Motor neuron (in vitro differentiated cells): ENCODE data around the gene KRT33B. TPM values are rescaled to one million over a fixed set of nuclear protein-coding genes. Genes with fewer than 3 reads are reported as not detected.
"Not testable (repeated sequence)": the region's sequence is repeated elsewhere in the genome, so short reads cannot be mapped to it uniquely, and the experiment has no call there.

Experiments
- ATAC-seq, 8 experiments: fragments of 200-7000 bp; cut with Tn5 transposase; replicated peaks in 6 of 8; 2 replicates each; pipeline ENCODE4 v1.8.0; 2021; ENCODE audit warnings: mild to moderate bottlenecking in 8 of 8, moderate library complexity in 8 of 8
- H3K27ac ChIP-seq, 2 donors: fragments of 250-450 bp; sonication (Bioruptor Pico); 2 replicates each; pipeline ENCODE4 v1.9.0; 2021; ENCODE audit warnings: antibody characterized with exemption in 2 of 2, mild to moderate bottlenecking in 2 of 2, moderate library complexity in 1 of 2
- H3K4me1 ChIP-seq, 2 donors: fragments of 250-450 bp; sonication (Bioruptor Pico); replicated peaks in 1 of 2; 2 replicates each; pipeline ENCODE4 v1.6.1; 2021; ENCODE audit warnings: antibody characterized with exemption in 2 of 2, mild to moderate bottlenecking in 2 of 2, moderate library complexity in 1 of 2
- H3K4me3 ChIP-seq, 5 donors: fragments of 250-450 bp; sonication (Bioruptor Pico); 2 replicates each; pipeline ENCODE4 v1.9.0; 2021; ENCODE audit warnings: antibody characterized with exemption in 5 of 5, mild to moderate bottlenecking in 5 of 5, moderate library complexity in 4 of 5
- WGBS, 10 experiments: fragments of 450-650 bp; shearing (Covaris generic); methylation state at CpG; one replicate each; pipeline ENCODE4 v1.0.0; 2022; 5-methylcytosine and 5-hydroxymethylcytosine counted together
- in situ Hi-C, 9 experiments: fragments of 400-800 bp; cut with MboI; loops; one replicate each; pipeline ENCODE4 v1.15.0; 2021; ENCODE audit warnings: low sequenced_read_pairs in 9 of 9, low pct_unique_long_range_greater_than_20kb in 2 of 9; ENCODE audit not compliant: unreplicated experiment in 9 of 9
- total RNA-seq, 8 experiments: library from RNA; unstranded; fragments of 300-600 nt; gene quantifications; 2 replicates each; pipeline versions ENCODE4 v1.2.3 to v1.2.4, GENCODE V29; 2022

Gene KRT33B
- total RNA-seq, 8 experiments from 2014 or later, result 0.13 TPM; not detected in 7

- in situ Hi-C loops, result no loop called here
- H3K4me3 ChIP-seq, result no peak overlapping the region
- no peaks in the 10 kb centered on the region for H3K4me1 ChIP-seq
- WGBS, 10 experiments, result 0 to 100% (median 36%) methylated on average over 1 to 2 of the region's 2 CpGs
- no peak overlapping the region for H3K27ac ChIP-seq
- no peak for ATAC-seq
These were observed 21.9 kb upstream of the KRT33B start for GRCh38 chr17:41391535-41391934.

- Histone ChIP-seq H3K27ac (no peak overlapping the region), H3K4me1 (no peaks in the 10 kb centered on the region), H3K4me3 (no peak overlapping the region)
- in situ Hi-C loops, result no loop called here
- WGBS, 10 experiments, result 29 to 91% (median 79%) methylated on average over 2 to 7 of the region's 7 CpGs
- no peak for ATAC-seq
These were observed 20.9 kb upstream of the KRT33B start for GRCh38 chr17:41390411-41390938.

GRCh38 chr17:41387670-41388069, 18.1 kb upstream of the KRT33B start:
- no peaks in the 10 kb centered on the region for H3K4me1 ChIP-seq
- peak in 1 of 8 experiments; percentile 66 for ATAC-seq
- H3K4me3 ChIP-seq, result no peak overlapping the region
- WGBS, 10 experiments, result 8 to 82% (median 62%) methylated on average over 1 to 4 of the region's 4 CpGs; no CpG with 5 or more reads in 3 of the 10 experiments
- in situ Hi-C loops, result no loop called here
- no peak overlapping the region for H3K27ac ChIP-seq

DNA sequence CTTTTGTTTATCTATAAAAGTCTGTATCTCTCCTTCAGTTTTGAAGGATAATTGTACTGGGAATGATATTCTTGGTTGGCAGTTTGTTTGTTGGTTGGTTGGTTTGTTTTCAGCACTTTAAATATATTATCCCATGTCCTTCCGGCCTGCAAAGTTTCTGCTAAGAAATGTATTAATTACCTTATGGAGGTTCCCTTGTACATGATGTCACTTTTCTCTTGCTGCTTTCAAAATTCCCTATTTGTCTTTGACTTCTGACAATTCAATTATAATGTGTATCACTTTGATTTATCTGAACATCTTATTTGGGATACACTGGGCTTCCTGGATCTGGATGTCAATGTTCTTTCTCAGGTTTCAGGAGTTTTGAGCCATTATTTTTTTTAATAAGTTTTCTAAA, 16.6 kb upstream of the KRT33B start:
- Histone ChIP-seq H3K4me3 (no peak overlapping the region), H3K4me1 (no peaks in the 10 kb centered on the region), H3K27ac (no peak overlapping the region)
- WGBS, 10 experiments, result 44 to 100% (median 100%) methylated on average over 1 of the region's 1 CpG
- ATAC-seq, result no peak
- in situ Hi-C loops, result no loop called here

DNA sequence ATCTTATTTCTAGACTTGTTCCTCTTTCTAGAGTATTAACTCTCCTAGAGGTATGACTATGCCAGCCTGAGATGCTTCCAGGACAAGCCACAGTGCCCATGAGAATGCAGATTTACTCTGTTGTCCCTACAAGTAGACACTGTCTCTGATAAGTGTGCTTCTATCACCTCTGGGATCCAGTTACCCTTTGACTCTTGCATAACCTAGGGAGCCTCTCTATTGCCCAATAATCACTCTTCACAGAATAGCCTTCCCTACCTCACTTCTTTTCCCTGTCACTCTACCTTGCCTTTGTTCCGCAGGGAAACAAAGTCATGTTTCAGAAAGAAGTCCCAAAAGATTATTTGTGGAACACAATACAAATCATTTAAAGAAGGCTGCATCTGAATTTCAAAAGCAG, 14.1 kb upstream of the KRT33B start:
- ATAC-seq, result no peak
- in situ Hi-C loops, result no loop called here
- Histone ChIP-seq H3K27ac (no peak overlapping the region), H3K4me3 (no peak overlapping the region), H3K4me1 (no peaks in the 10 kb centered on the region)
- 31 to 100% (median 100%) methylated on average over 1 of the region's 1 CpG; no CpG with 5 or more reads in 3 of the 10 experiments for WGBS, 10 experiments

DNA sequence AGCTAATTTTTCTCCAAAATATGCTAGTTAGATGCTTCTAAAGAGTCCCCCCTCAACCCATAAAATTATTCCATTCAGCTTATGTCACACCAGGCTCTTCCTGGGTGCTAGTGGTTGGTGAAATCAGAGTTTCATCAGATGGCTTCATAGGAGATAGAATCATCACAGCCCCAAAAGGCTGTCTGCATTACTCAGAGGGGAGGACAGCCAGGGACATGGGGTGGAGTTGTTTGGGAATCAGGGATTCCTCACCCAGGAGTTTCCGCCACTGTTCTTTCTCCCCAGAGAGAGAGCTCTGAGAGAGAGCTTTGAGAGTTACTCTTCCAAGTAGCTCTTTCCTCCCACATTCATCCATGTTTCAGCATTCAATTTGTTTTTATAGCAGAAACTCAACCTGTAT, 12.8 kb upstream of the KRT33B start:
- 0 to 100% (median 100%) methylated on average over 1 of the region's 1 CpG; no CpG with 5 or more reads in 6 of the 10 experiments for WGBS, 10 experiments
- no peak overlapping the region for H3K27ac ChIP-seq
- H3K4me3 ChIP-seq, result no peak overlapping the region
- H3K4me1 ChIP-seq, result no peaks in the 10 kb centered on the region
- in situ Hi-C loops, result no loop called here
- peak in 2 of 8 experiments; percentile 64 to 79 for ATAC-seq

- H3K4me3 ChIP-seq, H3K27ac ChIP-seq, in situ Hi-C loops, ATAC-seq, H3K4me1 ChIP-seq: not testable (repeated sequence)
- WGBS, 10 experiments, result 83 to 100% (median 92%) methylated on average over 3 to 10 of the region's 13 CpGs; no CpG with 5 or more reads in 6 of the 10 experiments
These were observed 12.3 kb upstream of the KRT33B start, which contains the start of gene KRT34 for GRCh38 chr17:41381943-41382342. Gene KRT34, minus strand, starts transcription at chr17:41382306. Its CDS starts 60 bp downstream, at chr17:41382246.

- H3K4me1 ChIP-seq, H3K4me3 ChIP-seq, in situ Hi-C loops, H3K27ac ChIP-seq: not testable (repeated sequence)
- peak in 2 of 8 experiments; percentile 55 to 80 for ATAC-seq
- 8 to 91% (median 49%) methylated on average over 1 to 6 of the region's 7 CpGs; no CpG with 5 or more reads in 2 of the 10 experiments for WGBS, 10 experiments
These were observed 10.5 kb upstream of the KRT33B start for GRCh38 chr17:41380091-41380490.

DNA sequence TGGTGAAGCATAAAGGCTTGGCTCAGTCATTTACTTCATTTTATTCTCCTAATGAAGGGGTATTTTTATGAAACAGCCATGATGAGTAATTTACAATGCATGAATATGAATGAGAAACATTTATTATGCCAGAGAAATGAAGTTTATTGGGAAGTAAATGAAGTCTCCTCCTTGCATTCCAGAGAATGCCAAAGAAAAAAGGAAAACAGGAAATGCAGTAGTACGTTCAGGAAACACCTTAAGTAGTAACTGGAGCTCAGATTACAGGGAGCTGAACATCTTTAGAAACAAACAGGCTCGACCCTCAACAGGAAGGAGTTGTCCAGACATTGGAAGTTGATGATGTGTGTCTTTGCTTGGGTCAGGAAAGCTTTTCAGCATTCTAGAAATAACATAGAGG, 7.9 kb upstream of the KRT33B start:
- in situ Hi-C loops, result no loop called here
- WGBS, 10 experiments, result 0 to 39% (median 13%) methylated on average over 1 to 2 of the region's 2 CpGs; no CpG with 5 or more reads in 2 of the 10 experiments
- no peak overlapping the region for H3K27ac ChIP-seq
- peak in 1 of 8 experiments; percentile 65 for ATAC-seq
- H3K4me3 ChIP-seq, result no peak overlapping the region
- H3K4me1 ChIP-seq, result no peaks in the 10 kb centered on the region

- Histone ChIP-seq H3K4me1 (no peaks in the 10 kb centered on the region), H3K4me3 (no peak overlapping the region), H3K27ac (no peak overlapping the region)
- 58 to 100% (median 82%) methylated on average over 1 to 2 of the region's 2 CpGs for WGBS, 10 experiments
- no peak for ATAC-seq
- in situ Hi-C loops, result no loop called here
These were observed 590 bp downstream of the KRT33B start for GRCh38 chr17:41369023-41369422.

- ATAC-seq, result no peak
- Histone ChIP-seq H3K4me1 (no peaks in the 10 kb centered on the region), H3K4me3 (no peak overlapping the region), H3K27ac (no peak overlapping the region)
- WGBS, 10 experiments, result 0 to 88% (median 83%) methylated on average over 1 to 8 of the region's 10 CpGs; no CpG with 5 or more reads in 1 of the 10 experiments
- in situ Hi-C loops, result no loop called here
These were observed 2.1 kb downstream of the KRT33B start for GRCh38 chr17:41367426-41368075.

DNA sequence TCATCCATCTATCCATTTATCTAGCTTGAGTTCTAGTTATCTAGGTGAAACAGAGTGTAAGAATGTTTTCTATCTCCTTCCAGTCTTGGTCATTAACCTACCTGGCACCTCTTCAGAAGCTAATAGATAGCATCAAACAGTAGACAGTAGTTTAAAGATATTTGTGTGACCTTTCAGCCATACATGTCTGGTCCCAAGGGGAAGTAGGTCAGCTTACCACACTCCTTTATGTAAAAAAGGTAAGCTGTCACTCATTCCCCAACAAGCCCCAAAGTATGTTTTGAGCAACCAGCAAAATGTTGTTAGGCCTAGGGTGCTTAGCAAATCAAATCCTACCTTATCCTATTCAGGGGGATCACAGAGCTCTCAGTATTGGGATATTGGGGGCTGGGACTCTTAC, 3.5 kb downstream of the KRT33B start:
- in situ Hi-C loops, result no loop called here

DNA sequence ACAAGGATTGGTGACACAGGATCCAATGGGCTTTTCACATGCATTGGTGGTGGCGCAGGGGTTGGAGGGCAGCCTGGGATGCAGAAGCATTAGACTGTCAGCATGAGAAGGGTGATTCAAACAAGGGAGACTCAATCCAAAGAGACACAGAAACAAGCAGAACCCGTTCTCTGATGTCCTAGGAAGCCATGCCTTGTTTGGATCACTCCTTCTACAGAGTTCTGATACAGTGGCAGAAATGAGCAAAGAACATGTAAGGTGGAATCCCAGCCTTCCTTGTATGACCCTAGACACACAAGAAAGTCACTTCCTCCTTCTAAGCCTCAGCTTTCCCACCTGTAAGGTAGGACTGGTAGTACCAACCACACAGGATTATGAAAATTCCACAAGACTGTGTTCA, 5.7 kb downstream of the KRT33B start:
- Histone ChIP-seq H3K4me1 (no peaks in the 10 kb centered on the region), H3K4me3 (no peak overlapping the region), H3K27ac (no peak overlapping the region)
- in situ Hi-C loops, result no loop called here
- 0 to 80% (median 14%) methylated on average over 1 of the region's 2 CpGs; no CpG with 5 or more reads in 5 of the 10 experiments for WGBS, 10 experiments
- no peak for ATAC-seq

More for the DNA sequence above, 3.5 kb downstream of the KRT33B start:
- Histone ChIP-seq H3K27ac (no peak overlapping the region), H3K4me1 (no peaks in the 10 kb centered on the region), H3K4me3 (no peak overlapping the region)
- ATAC-seq, result no peak
